K562 (cell line): ENCODE measurements around the gene GOPC. TPM values are rescaled to one million over a fixed set of nuclear protein-coding genes. Genes with fewer than 3 reads are reported as not detected.

Experiments
- ATAC-seq: fragments of 200-7000 bp; cut with Tn5 transposase; 3 replicates; pipeline ENCODE4 v1.9.1; 2020; ENCODE audit warnings: moderate library complexity
- BruUV-seq: library from RNA; stranded (reverse); fragments of 400-500 nt; replicated peaks from 2 replicates; lab custom pipeline; 2021; lab: Mats Ljungman, UMichigan
- CTCF ChIA-PET: fragments of 300-600 bp; formaldehyde crosslinking; extraction: SDS; loops from one replicate; lab custom pipeline; 2021; ENCODE audit warnings: low intra/inter-chr PET ratio; lab: Yijun Ruan, JAX
- POLR2A ChIA-PET: fragments of 300-600, 350-650 bp; sonication (Branson Sonifier 250); formaldehyde crosslinking; extraction: SDS; loops from one replicate; lab custom pipeline; 2021; ENCODE audit warnings: antibody characterized with exemption, inconsistent platforms; lab: Yijun Ruan, JAX
- DNase-seq, 4 experiments: peaks; one replicate each; pipeline versions ENCODE4 v3.0.0 to v3.0.0-alpha.2; 2011 to 2018; ENCODE audit warnings: low spot score in 3 of 4, mixed read lengths in 3 of 4; ENCODE audit errors: extremely low read depth in 1 of 4
- FAIRE-seq: peaks from 2 replicates; lab custom pipeline; 2011; peaks lifted over from hg19 to GRCh38; lab: Jason Lieb, UNC
- H2AFZ ChIP-seq: 2 replicates; pipeline ENCODE4 v1.6.0; 2011; ENCODE audit warnings: low read depth, low read length, control low read depth, inconsistent platforms
- H3K27ac ChIP-seq: fragments of 200-600 bp; 3 replicates; pipeline ENCODE4 v1.8.0; 2011; ENCODE audit warnings: low read depth, mild to moderate bottlenecking, control low read depth, inconsistent platforms, low read length, moderate library complexity, mixed read lengths; ENCODE audit errors: extremely low read depth
- H3K27me3 ChIP-seq, 2 experiments: fragments of 300-600 bp in 1 of 2; 2 replicates in 1 of 2; 3 replicates in 1 of 2; pipeline versions ENCODE4 v1.6.0 to v1.8.0; 2011; ENCODE audit warnings: inconsistent platforms in 2 of 2, low read length in 2 of 2, mild to moderate bottlenecking in 1 of 2, mixed read lengths in 1 of 2, moderate library complexity in 1 of 2; ENCODE audit not compliant: control insufficient read depth in 2 of 2, insufficient read depth in 2 of 2
- H3K36me3 ChIP-seq: fragments of 300-600 bp; 3 replicates; pipeline ENCODE4 v1.8.0; 2011; ENCODE audit warnings: mild to moderate bottlenecking, low read length, inconsistent platforms; ENCODE audit not compliant: control insufficient read depth, insufficient read depth
- H3K4me1 ChIP-seq, 2 experiments: fragments of 200-600 bp in 1 of 2; replicated peaks in 1 of 2; 2 replicates in 1 of 2; 3 replicates in 1 of 2; pipeline versions ENCODE4 v1.5.1 to v1.8.0; 2011; ENCODE audit warnings: inconsistent platforms in 2 of 2, low read length in 2 of 2, mild to moderate bottlenecking in 1 of 2, mixed read lengths in 1 of 2, moderate library complexity in 1 of 2; ENCODE audit not compliant: control insufficient read depth in 2 of 2, insufficient read depth in 2 of 2
- H3K4me2 ChIP-seq: 2 replicates; pipeline ENCODE4 v1.6.1; 2011; ENCODE audit warnings: low read length, control low read depth, inconsistent platforms, mixed read lengths; ENCODE audit not compliant: insufficient read depth
- H3K4me3 ChIP-seq: fragments of 200-600 bp; sonication (generic), shearing (Covaris generic); 2 replicates; pipeline ENCODE4 v1.5.1; 2016; ENCODE audit warnings: control low read depth, inconsistent platforms
- H3K79me2 ChIP-seq: fragments of 200-600 bp; 3 replicates; pipeline ENCODE4 v1.8.0; 2011; ENCODE audit warnings: low read length, inconsistent platforms; ENCODE audit not compliant: control insufficient read depth, insufficient read depth
- H3K9ac ChIP-seq, 2 experiments: 2 replicates each; pipeline versions ENCODE4 v1.6.0 to v1.6.1; 2011; ENCODE audit warnings: low read depth in 2 of 2, low read length in 2 of 2, control low read depth in 1 of 2, inconsistent platforms in 1 of 2, mild to moderate bottlenecking in 1 of 2, mixed read lengths in 1 of 2; ENCODE audit not compliant: insufficient read depth in 1 of 2
- H3K9me1 ChIP-seq: one replicate; pipeline ENCODE4 v1.6.0; 2011; ENCODE audit warnings: inconsistent platforms, mild to moderate bottlenecking, low read length, moderate library complexity; ENCODE audit not compliant: control insufficient read depth, insufficient read depth
- H3K9me3 ChIP-seq: replicated peaks from 2 replicates; pipeline ENCODE4 v1.5.1; 2011; ENCODE audit warnings: low read depth, low read length, inconsistent platforms; ENCODE audit not compliant: control insufficient read depth, insufficient read depth
- H4K20me1 ChIP-seq: replicated peaks from 2 replicates; pipeline ENCODE4 v1.6.1; 2011; ENCODE audit warnings: low read length, inconsistent platforms, mixed read lengths; ENCODE audit not compliant: control insufficient read depth, insufficient read depth
- CHD1 ChIP-seq: fragments of 200-600 bp; sonication (generic); IDR thresholded peaks from one replicate; pipeline ENCODE4 v1.6.1; 2012; ENCODE audit warnings: mild to moderate bottlenecking, moderate library complexity, low read length, inconsistent platforms
- CLOCK ChIP-seq: fragments of 250-450 bp; sonication (Bioruptor Pico); IDR thresholded peaks from 2 replicates; pipeline ENCODE4 v1.4.0; 2020; ENCODE audit warnings: mild to moderate bottlenecking, moderate library complexity, borderline replicate concordance
- ZFX ChIP-seq: sonication (generic); formaldehyde crosslinking; IDR thresholded peaks from 2 replicates; pipeline ENCODE4 v1.8.0; 2022; ENCODE audit warnings: mild to moderate bottlenecking, missing genetic modification reagents, moderate library complexity
- ZNF589 ChIP-seq: fragments of 200-800 bp; sonication (Bioruptor generic); IDR thresholded peaks from 2 replicates; pipeline ENCODE4 v1.6.1; 2016; ENCODE audit warnings: low read depth, missing genetic modification characterization, missing compliant biosample characterization
- ZNF695 ChIP-seq: fragments of 450-650 bp; formaldehyde crosslinking; IDR thresholded peaks from 2 replicates; pipeline ENCODE4 v1.4.0; 2020; ENCODE audit warnings: mild to moderate bottlenecking, moderate library complexity
- ZNF707 ChIP-seq: fragments of 250-450 bp; sonication (Bioruptor Pico); conservative IDR thresholded peaks from 2 replicates; pipeline ENCODE4 v1.8.0; 2022; ENCODE audit warnings: inconsistent platforms, mild to moderate bottlenecking, moderate library complexity
- WGBS: fragments of 100-300 bp; shearing (Covaris generic); methylation state at CpG from one replicate; pipeline ENCODE4 v1.1.6; 2016; ENCODE audit warnings: low coverage, mixed read lengths; ENCODE audit not compliant: insufficient coverage; ENCODE audit errors: missing lambda C conversion rate; 5-methylcytosine and 5-hydroxymethylcytosine counted together
- in situ Hi-C: fragments of 300-500 bp; cut with MboI; formaldehyde crosslinking; loops from 4 replicates; pipeline ENCODE4 v1.15.0; 2018; ENCODE audit warnings: inconsistent platforms, mixed read lengths
- intact Hi-C: fragments of 100-400 bp; cut with micrococcal nuclease; formaldehyde crosslinking; loops from 2 replicates; pipeline ENCODE4 v1.14.2; 2022
- polyA plus RNA-seq, 8 experiments: library from polyadenylated mRNA; depleted of rRNA in 4 of 8; stranded (reverse) in 5 of 8; unstranded in 3 of 8; fragments of >200 nt; fragmentation: Nextera tagmentation in 2 of 8; fragmentation: Illumina TruSeq in 1 of 8; extraction: Ambion mirVana in 2 of 8; extraction: Trizol in 1 of 8; gene quantifications; 2 replicates each; pipeline versions ENCODE4 v1.2.1 to v1.2.3, GENCODE V29; 2011 to 2014; ENCODE audit warnings: inconsistent platforms in 1 of 8, missing spikeins in 1 of 8
- total RNA-seq, 7 experiments: library from RNA; depleted of rRNA in 6 of 7; stranded (reverse); fragments of >200 nt in 6 of 7; fragmentation: Illumina TruSeq in 2 of 7; extraction: Trizol in 2 of 7; gene quantifications; 2 replicates each; pipeline versions ENCODE4 v1.2.1 to v1.2.3, GENCODE V29; 2011 to 2021; ENCODE audit warnings: low replicate concordance in 1 of 7
- TF ChIP-seq, protein P1 (sequence below): fragments of 250-450 bp; sonication (Bioruptor Pico); IDR thresholded peaks from 2 replicates; pipeline ENCODE4 v1.5.0; 2021

Gene GOPC
- total and polyA plus RNA-seq, 9 of the 15 experiments (the other 6 are each of a cell fraction or from before 2014, with no cell fraction given): 10.0 to 32.2 (median 25.6) TPM

DNA sequence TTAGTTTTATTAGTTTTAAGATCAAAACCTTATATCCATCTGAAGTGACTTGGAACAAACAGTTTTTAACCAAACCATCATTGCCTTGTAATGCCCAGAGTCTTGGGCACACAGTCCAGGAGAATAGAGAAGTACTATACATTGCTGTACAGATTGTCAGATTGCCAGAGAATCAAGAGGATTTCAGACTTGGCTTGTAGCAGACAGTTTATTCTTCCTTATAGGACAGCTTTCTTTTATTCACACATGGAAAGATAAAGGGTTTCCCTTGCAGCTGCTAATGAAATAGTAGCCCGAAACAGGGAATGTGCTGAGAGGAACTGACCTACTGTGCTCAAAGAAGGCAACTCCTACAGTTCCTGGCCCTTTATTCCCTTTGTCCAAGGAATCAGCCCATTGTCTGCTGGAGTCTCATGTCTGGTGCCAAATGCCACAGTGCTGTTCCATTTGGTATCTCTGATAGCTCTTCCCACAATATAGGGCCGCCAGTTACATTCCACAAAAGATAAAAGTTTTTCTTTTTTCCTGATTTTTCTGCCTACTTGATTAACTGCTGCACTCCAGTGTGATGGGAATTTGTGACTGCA, 89.2 kb downstream of the GOPC start:
- ChIA-PET CTCF (no interaction called here), POLR2A (no interaction called here)
- WGBS: 41% methylated on average over 2 of the region's 2 CpGs
- intact Hi-C loops: no loop called here
- no TSS peak for BruUV-seq
- no peaks in the 10 kb centered on the region for H3K9me3 ChIP-seq
- no peaks in the 10 kb centered on the region for H3K9me1 ChIP-seq
- in situ Hi-C loops: no loop called here
- H3K9ac ChIP-seq: no peak overlapping the region
- FAIRE-seq (peak; percentile 6), ATAC-seq (no peak), DNase-seq (no peak)
- no peak overlapping the region for H3K4me3 ChIP-seq
- H4K20me1 ChIP-seq: no peaks in the 10 kb centered on the region
- TF ChIP-seq CHD1 (no peak), ZNF589 (CRISPR knock-in tag) (no peak), ZFX (no peak)
- H2AFZ ChIP-seq: no peak overlapping the region
- no peaks in the 10 kb centered on the region for H3K27me3 ChIP-seq
- no peaks in the 10 kb centered on the region for H3K36me3 ChIP-seq
- H3K27ac ChIP-seq: no peak overlapping the region
- H3K4me1 ChIP-seq: no peaks in the 10 kb centered on the region
- H3K4me2 ChIP-seq: no peak overlapping the region
- no peaks in the 10 kb centered on the region for H3K79me2 ChIP-seq

GRCh38 chr6:117512056-117512828, 90.1 kb downstream of the GOPC start:
- ATAC-seq: no peak
- no peak for DNase-seq
- Histone ChIP-seq H2AFZ (no peak overlapping the region), H3K4me1 (no peaks in the 10 kb centered on the region), H4K20me1 (no peaks in the 10 kb centered on the region), H3K4me3 (no peak overlapping the region), H3K4me2 (no peak overlapping the region), H3K9ac (no peak overlapping the region), H3K9me1 (no peaks in the 10 kb centered on the region), H3K27ac (no peak overlapping the region), H3K27me3 (no peaks in the 10 kb centered on the region), H3K79me2 (no peaks in the 10 kb centered on the region), H3K9me3 (no peaks in the 10 kb centered on the region), H3K36me3 (no peaks in the 10 kb centered on the region)
- intact Hi-C loops: no loop called here
- in situ Hi-C loops: no loop called here
- WGBS: 45% methylated on average over 7 of the region's 7 CpGs
- BruUV-seq: no TSS peak
- POLR2A ChIA-PET: no interaction called here
- CTCF ChIA-PET: no interaction called here
- FAIRE-seq: peak; percentile 40
- TF ChIP-seq ZNF695 (CRISPR knock-in tag) (no peak), ZNF707 (CRISPR knock-in tag) (no peak), CLOCK (CRISPR knock-in tag) (no peak)
- TF ChIP-seq, protein P1, sequence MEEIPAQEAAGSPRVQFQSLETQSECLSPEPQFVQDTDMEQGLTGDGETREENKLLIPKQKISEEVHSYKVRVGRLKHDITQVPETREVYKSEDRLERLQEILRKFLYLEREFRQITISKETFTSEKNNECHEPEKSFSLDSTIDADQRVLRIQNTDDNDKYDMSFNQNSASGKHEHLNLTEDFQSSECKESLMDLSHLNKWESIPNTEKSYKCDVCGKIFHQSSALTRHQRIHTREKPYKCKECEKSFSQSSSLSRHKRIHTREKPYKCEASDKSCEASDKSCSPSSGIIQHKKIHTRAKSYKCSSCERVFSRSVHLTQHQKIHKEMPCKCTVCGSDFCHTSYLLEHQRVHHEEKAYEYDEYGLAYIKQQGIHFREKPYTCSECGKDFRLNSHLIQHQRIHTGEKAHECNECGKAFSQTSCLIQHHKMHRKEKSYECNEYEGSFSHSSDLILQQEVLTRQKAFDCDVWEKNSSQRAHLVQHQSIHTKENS (CRISPR knock-in tag): no peak
